DMS 273 treated with DMSO at 0.1 percent for 48 hours (cell line): ENCODE results near the gene CD34.

Experiments used
- DNase-seq: peaks from one replicate; lab custom pipeline; 2025; lab: John Stamatoyannopoulos, UW

CD34 gene

GRCh38 chr1:207832796-207833195 lies 78.1 kb downstream of the CD34 start:
- DNase-seq = no peak

DNA sequence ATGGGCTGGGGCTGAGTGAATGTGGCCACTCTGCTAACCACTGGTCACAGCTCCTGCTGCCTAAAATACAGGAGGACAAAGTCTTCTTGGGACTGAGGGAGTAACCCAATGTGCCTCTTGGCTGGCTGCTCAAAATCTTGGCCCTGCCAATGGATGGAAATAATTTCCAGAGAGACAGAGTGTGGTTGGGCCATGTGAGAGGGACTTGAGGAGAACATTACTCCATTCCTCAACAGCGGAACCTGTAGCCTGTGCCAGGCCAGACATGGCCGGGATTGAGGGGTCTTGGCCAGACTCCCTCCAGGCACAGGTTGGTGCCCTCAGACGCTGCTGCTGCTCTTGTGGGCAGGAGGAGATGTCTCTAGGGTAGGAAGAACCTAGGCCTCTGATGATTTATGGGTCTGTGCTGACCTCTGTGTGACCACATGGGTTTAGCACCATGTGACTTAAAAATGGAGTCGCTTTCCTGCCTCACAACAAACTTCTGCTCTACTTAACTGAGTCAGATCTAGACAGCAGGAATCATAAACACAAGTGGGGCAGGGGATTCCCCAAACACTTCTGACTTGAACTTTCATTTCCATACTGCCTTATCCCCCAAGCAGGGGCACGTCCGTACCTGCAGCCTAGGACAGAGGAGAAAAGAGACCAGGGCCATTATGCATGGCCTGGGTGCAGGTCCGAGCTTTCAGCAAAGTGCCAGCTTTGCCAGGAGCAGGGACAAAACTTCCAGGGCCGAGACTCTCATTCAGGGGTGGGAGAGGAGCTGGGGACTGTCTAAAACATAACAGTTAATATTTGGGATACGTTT lies 79.2 kb downstream of the CD34 start:
- no peak for DNase-seq
